SU-DHL-6 (cell line): ENCODE measurements around the gene BEST3.

Experiments
- CTCF ChIP-seq: fragments of 200-600 bp; sonication (generic); IDR thresholded peaks from one replicate; pipeline ENCODE4 v1.5.1; 2017; ENCODE audit warnings: antibody characterized with exemption, mild to moderate bottlenecking, low read length, moderate library complexity; ENCODE audit not compliant: insufficient read depth, poor library complexity, severe bottlenecking
- EZH2phosphoT487 ChIP-seq: fragments of 200-600 bp; sonication (generic), shearing (Covaris generic); conservative IDR thresholded peaks from 2 replicates; pipeline ENCODE4 v1.6.1; 2018; ENCODE audit warnings: mild to moderate bottlenecking, antibody characterized with exemption, low read length, moderate library complexity, mixed read lengths

- TF ChIP-seq CTCF (no peak), EZH2phosphoT487 (no peak)
These were observed 13.7 kb upstream of the BEST3 start for GRCh38 chr12:69712826-69713225.
